Measurements from ENCODE around the gene CD1D. TPM values are rescaled to one million over a fixed set of nuclear protein-coding genes. Genes with fewer than 3 reads are reported as not detected.

The CD1D gene
- total RNA-seq, result 9.7 and 11.0 TPM in 2 replicates

DNA sequence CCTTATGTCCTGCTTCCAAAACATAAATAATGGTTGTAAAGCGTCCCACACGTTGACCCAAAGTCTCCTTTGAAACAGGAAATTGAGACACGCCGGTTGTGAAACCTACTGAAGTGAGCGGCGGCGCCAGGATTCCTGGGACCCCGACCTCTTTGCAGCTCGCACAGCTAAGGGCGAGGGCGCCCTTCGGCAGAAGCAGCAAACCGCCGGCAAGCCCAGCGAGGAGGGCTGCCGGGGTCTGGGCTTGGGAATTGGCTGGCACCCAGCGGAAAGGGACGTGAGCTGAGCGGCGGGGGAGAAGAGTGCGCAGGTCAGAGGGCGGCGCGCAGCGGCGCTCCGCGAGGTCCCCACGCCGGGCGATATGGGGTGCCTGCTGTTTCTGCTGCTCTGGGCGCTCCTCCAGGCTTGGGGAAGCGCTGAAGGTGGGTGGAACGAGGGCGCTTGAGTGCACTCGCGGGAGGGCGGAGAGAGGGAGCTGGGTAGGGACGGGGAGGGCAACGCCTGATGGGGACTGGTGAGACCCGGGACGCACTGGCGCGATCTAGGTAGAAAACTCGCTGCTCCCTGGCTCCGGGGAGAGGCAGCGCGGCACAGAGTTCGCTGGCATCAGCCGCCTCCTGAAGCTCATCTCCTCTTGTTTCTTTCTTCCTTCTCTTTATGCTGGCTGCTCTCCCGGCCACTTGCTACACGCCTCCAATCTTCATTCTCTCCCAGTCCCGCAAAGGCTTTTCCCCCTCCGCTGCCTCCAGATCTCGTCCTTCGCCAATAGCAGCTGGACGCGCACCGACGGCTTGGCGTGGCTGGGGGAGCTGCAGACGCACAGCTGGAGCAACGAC is at the start of gene CD1D:
CD1D (plus strand) TSS at position 155 of the 836 bp plus-strand sequence; CDS start at position 362, 207 bp downstream.

Other genes starting within 250 kb of the CD1D start
- 77.6 and 94.6 TPM in 2 replicates for gene KIRREL1, start 187.2 kb upstream of the CD1D start, total RNA-seq
- not detected in 2 replicates for gene CD1A, start 73.5 kb downstream of the CD1D start, total RNA-seq
- gene CD1C, start 109.0 kb downstream of the CD1D start, total RNA-seq, result not detected in 2 replicates
- not detected in 2 replicates for gene CD1B, start 150.6 kb downstream of the CD1D start, total RNA-seq
- gene CD1E, start 173.0 kb downstream of the CD1D start, total RNA-seq, result not detected in 2 replicates
- gene OR10T2, start 218.6 kb downstream of the CD1D start, total RNA-seq, result not detected in 2 replicates
- gene OR10K2, start 245.3 kb downstream of the CD1D start, total RNA-seq, result not detected in 2 replicates